Brain microvascular endothelial cell (primary cell): ENCODE results near the gene NOTCH4.
"Not testable (repeated sequence)": the region's sequence is repeated elsewhere in the genome, so short reads cannot be mapped to it uniquely, and the experiment has no call there.

Source experiments
- DNase-seq: peaks from one replicate; pipeline ENCODE4 v3.0.0-alpha.2; 2020
- H3K27ac ChIP-seq: fragments of 250-450 bp; sonication (Bioruptor Pico); 2 replicates; pipeline ENCODE4 v1.5.1; 2020; ENCODE audit warnings: mild to moderate bottlenecking, moderate library complexity
- H3K27me3 ChIP-seq: fragments of 250-450 bp; sonication (Bioruptor Pico); replicated peaks from 2 replicates; pipeline ENCODE4 v1.5.1; 2020; ENCODE audit warnings: mild to moderate bottlenecking
- H3K36me3 ChIP-seq: fragments of 250-450 bp; sonication (Bioruptor Pico); replicated peaks from 2 replicates; pipeline ENCODE4 v1.5.1; 2020; ENCODE audit warnings: mild to moderate bottlenecking
- H3K4me3 ChIP-seq: 2 replicates; pipeline ENCODE4 v1.5.1; 2011; ENCODE audit warnings: low read depth, mild to moderate bottlenecking, control low read depth, low read length, moderate library complexity
- in situ Hi-C: cut with HindIII; loops from 2 replicates; pipeline ENCODE4 v1.10.0; 2017; ENCODE audit warnings: low sequenced_read_pairs, low pct_ligation_motif_present
- TF ChIP-seq, protein P1 (sequence below): IDR thresholded peaks from 2 replicates; pipeline ENCODE4 v1.5.1; 2011; ENCODE audit warnings: low read depth, mild to moderate bottlenecking, moderate library complexity, low read length, control low read depth, inconsistent platforms; ENCODE audit errors: missing control alignments

NOTCH4 gene

DNA sequence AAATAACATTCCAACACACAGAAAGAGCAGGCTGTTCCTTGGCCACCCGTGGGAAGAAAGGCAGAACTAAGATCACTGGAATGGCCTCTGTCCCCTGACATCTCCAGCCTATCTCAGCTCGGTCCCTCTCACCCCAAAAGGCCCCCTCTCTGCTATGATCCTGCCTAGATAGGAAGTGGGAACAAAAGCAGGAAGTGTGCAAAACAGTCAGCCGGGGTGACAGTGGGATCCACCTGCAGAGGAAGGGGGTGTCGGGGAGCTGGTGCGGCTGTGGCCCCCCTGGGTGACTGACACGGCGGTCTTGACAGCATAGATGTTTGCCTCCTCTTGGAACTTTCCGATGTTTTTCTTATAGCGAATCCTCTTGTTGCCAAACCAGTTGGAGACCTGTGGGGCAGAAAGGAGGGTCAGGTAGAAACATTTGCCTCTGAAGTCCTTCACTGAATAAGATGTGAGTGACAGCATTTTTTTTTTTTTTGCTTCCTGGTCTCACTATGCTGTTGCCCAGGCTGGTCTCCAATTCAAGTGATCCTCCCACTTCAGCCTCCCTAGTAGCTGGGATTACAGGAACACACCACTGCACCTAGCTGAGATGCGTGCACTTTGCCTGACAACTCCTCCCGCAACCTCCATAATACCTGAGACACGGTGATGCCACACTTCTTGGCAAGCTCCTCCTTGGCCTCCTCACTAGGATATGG is 36.7 kb downstream of the NOTCH4 start:
- DNase-seq: no peak
- in situ Hi-C loops: loop anchor here (10.0 kb wide), 1 partner anchor 62 kb away; the partner anchor contains the start of gene ATF6B
- TF ChIP-seq, protein P1, sequence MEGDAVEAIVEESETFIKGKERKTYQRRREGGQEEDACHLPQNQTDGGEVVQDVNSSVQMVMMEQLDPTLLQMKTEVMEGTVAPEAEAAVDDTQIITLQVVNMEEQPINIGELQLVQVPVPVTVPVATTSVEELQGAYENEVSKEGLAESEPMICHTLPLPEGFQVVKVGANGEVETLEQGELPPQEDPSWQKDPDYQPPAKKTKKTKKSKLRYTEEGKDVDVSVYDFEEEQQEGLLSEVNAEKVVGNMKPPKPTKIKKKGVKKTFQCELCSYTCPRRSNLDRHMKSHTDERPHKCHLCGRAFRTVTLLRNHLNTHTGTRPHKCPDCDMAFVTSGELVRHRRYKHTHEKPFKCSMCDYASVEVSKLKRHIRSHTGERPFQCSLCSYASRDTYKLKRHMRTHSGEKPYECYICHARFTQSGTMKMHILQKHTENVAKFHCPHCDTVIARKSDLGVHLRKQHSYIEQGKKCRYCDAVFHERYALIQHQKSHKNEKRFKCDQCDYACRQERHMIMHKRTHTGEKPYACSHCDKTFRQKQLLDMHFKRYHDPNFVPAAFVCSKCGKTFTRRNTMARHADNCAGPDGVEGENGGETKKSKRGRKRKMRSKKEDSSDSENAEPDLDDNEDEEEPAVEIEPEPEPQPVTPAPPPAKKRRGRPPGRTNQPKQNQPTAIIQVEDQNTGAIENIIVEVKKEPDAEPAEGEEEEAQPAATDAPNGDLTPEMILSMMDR: no peak
- Histone ChIP-seq H3K36me3 (peaks cover 43% of the 10 kb centered on the region), H3K27me3 (no peaks in the 10 kb centered on the region), H3K27ac (no peak overlapping the region), H3K4me3 (no peak overlapping the region)

DNA sequence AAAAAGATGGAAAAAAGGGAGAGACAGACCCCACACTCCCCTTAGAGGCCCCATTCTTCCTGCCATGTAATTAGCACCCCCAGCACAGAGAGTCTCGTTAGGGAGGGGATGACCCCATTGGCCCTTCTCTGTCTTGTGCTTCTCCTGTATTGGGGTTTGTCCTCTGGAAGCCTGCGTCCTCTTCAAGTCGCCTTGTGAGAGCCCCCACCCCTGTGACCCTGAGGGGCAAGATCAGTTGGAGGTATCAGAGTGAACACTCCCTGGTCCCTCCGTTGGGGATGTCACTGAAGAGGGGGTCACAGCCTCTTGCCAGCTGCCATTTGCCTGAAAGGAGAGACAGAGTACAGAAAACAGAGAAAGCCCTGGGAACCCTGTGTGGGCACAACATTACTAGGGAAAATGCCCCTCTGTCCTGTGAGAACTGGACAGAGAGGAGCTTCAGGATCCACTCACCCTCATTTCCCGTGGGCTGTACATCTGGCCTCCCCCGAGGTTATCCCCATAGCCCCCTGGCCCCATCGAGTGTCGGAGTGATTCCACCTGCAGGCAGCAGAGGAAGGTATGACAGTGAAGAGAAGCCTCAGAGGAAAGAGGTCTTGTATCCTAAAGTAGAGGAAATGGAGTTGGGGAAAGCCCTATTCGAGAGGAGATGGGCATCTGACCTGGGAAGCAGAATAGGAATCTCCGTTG is 37.6 kb downstream of the NOTCH4 start:
- not testable (repeated sequence) for H3K4me3 ChIP-seq, DNase-seq, H3K27me3 ChIP-seq, H3K27ac ChIP-seq
- in situ Hi-C loops: loop anchor here (10.0 kb wide), 1 partner anchor 61 kb away; the partner anchor contains the start of gene ATF6B
- H3K36me3 ChIP-seq: peaks cover 46% of the 10 kb centered on the region

DNA sequence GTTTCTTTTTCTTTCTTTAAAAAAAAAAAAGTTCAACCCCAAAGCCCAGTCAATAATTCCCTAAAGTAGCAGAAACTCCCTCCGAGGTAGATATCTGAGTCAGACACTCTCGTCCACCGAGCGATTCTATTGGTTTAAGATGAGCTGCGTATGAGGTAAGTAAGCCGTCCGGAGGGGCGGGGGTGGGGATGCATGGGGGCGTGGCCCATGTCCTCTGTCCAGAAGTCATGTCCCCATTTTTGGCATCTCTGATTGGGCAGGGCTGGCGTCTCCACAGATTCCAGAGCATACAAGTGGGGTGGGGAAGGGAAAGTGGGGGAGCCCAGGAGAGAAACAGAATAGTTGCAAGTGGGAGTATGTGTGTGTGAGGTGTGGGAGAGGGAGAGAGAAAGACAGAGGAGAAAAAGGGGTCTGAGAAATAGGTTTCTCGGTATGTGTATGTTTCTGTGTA is 38.2 kb downstream of the NOTCH4 start:
- not testable (repeated sequence) for H3K4me3 ChIP-seq, H3K27ac ChIP-seq, H3K27me3 ChIP-seq
- in situ Hi-C loops: loop anchor here (10.0 kb wide), 1 partner anchor 61 kb away; the partner anchor contains the start of gene ATF6B
- peak; percentile 88 for DNase-seq
- H3K36me3 ChIP-seq: peaks cover 46% of the 10 kb centered on the region

DNA sequence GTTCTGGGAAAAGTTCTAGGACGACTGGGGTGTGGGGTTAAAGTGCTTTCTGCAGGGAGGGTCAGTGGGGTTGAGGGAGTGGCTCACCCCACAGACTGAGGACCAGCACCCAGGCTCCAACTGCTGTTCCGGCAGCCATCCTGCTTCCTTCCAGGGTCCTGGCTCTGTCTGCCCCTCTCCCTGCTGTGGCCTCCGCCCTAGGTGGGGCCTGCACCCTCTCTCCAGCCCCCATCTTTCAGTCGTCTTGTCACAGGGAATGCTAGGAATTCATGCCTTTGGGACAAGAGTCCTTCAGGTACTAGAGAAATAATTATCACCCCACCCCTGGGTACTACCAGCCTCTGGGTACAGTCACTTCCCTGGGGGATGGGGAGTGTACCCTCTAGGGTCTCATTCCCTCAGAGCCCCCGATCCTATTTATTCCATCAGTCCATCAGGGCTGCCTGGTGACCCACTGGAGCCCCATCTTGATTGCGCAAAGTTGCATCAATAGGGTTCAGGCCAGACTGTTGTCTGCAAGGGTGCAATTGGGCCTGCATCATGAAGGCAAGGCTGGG is 39.7 kb downstream of the NOTCH4 start, which contains the start of gene AGER:
TSS of gene AGER (minus strand) at position 170 of the 557 bp plus-strand sequence. CDS start at position 139, 31 bp downstream.
- DNase-seq: no peak
- Histone ChIP-seq H3K27ac (no peak within 1 kb of the TSS), H3K36me3 (peaks cover 50% of the 10 kb centered on the region)

DNA sequence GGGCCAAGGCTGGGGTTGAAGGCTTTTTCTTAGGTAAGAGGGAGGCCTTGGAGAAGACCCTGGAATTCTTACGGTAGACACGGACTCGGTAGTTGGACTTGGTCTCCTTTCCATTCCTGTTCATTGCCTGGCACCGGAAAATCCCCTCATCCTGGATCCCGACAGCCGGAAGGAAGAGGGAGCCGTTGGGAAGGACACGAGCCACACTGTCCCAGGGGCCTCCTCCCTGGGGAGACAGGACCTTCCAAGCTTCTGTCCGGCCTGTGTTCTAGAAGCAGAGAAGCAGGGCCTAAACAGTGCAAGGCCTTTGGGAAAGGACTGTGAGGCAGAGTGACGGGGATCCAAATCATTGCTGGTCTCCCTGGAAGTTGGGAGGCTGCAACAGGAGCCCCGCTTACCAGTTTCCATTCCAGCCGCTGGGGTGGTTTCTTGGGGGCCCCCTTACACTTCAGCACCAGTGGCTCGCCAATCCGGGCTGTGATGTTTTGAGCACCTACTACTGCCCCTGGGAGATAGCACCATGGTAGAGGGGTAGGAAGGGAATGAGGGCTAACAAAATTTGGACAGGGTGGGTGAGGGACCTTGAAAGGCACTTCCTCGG is 40.3 kb downstream of the NOTCH4 start:
- no peak for DNase-seq
- Histone ChIP-seq H3K27me3 (no peaks in the 10 kb centered on the region), H3K4me3 (no peak overlapping the region), H3K27ac (no peak overlapping the region), H3K36me3 (peaks cover 50% of the 10 kb centered on the region)
- in situ Hi-C loops: loop anchor here (10.0 kb wide), 1 partner anchor 59 kb away; the partner anchor contains the start of gene ATF6B
- TF ChIP-seq, protein P1: no peak

More for the DNA sequence above, 39.7 kb downstream of the NOTCH4 start, which contains the start of gene AGER:
- no peaks in the 10 kb centered on the region for H3K27me3 ChIP-seq
- TF ChIP-seq, protein P1: no peak
- H3K4me3 ChIP-seq: no peak within 1 kb of the TSS
- in situ Hi-C loops: loop anchor here (10.0 kb wide), 1 partner anchor 59 kb away; the partner anchor contains the start of gene ATF6B

DNA sequence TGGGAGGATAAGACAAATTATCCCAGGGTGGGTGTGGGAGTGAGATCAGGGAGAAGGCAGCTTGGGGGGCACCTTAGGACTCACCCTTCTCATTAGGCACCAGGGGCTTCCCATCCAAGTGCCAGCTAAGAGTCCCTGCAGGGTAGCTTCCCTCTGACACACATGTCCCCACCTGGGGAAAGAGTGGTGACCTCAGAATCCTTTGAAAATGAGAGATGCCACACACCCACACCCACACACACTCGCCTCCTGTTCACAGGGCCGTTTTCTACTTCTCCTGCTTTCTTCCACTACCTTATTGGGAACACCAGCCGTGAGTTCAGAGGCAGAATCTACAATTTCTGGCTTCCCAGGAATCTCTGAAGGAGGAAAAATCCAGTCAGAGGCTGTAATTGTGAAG is 40.8 kb downstream of the NOTCH4 start:
- H3K4me3 ChIP-seq: no peak overlapping the region
- H3K27me3 ChIP-seq: no peaks in the 10 kb centered on the region
- no peak for DNase-seq
- peaks cover 50% of the 10 kb centered on the region for H3K36me3 ChIP-seq
- in situ Hi-C loops: loop anchor here (10.0 kb wide), 1 partner anchor 58 kb away; the partner anchor contains the start of gene ATF6B
- TF ChIP-seq, protein P1: no peak
- no peak overlapping the region for H3K27ac ChIP-seq
